Measurements from ENCODE around the gene NDP.

DNA sequence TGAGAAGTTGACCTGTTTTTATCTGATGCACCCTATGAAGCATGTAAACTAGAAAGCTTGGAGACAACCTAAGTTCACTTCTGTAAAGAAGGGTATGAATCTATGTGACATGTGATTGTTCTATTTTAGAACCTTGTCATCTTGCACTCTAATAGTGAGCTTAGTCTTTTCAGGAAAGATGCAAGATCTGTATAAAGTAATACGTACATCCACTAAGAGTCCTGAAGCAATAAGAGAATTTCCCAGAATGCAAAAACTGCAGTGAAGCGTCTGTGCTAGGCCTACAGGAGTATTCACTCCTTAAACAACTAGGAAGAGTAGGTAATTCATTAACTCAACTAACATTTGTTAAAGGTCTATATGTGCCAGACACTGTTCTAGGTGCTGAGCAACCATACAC is 23.3 kb upstream of the NDP start:
- TF ChIP-seq CTCF (IDR thresholded peaks at IDR 0.05; ENCODE audit: insufficient read depth, low read length, poor library complexity, severe bottlenecking) = no peak
- TF ChIP-seq EZH2phosphoT487 (conservative IDR thresholded peaks at IDR 0.05; ENCODE audit: low read length) = no peak
